DMS153 treated with DMSO at 0.1 percent for 48 hours (cell line): ENCODE measurements around the gene FOLR2.
A peak's percentile ranks its signal among the peaks of the same experiment; 100 is the strongest.

Experiments used
- DNase-seq: peaks from one replicate; lab custom pipeline; 2025; ENCODE audit not compliant: unreplicated experiment; lab: John Stamatoyannopoulos, UW

Gene FOLR2

GRCh38 chr11:72229336-72229924, 12.8 kb downstream of the FOLR2 start:
- DNase-seq = no peak

DNA sequence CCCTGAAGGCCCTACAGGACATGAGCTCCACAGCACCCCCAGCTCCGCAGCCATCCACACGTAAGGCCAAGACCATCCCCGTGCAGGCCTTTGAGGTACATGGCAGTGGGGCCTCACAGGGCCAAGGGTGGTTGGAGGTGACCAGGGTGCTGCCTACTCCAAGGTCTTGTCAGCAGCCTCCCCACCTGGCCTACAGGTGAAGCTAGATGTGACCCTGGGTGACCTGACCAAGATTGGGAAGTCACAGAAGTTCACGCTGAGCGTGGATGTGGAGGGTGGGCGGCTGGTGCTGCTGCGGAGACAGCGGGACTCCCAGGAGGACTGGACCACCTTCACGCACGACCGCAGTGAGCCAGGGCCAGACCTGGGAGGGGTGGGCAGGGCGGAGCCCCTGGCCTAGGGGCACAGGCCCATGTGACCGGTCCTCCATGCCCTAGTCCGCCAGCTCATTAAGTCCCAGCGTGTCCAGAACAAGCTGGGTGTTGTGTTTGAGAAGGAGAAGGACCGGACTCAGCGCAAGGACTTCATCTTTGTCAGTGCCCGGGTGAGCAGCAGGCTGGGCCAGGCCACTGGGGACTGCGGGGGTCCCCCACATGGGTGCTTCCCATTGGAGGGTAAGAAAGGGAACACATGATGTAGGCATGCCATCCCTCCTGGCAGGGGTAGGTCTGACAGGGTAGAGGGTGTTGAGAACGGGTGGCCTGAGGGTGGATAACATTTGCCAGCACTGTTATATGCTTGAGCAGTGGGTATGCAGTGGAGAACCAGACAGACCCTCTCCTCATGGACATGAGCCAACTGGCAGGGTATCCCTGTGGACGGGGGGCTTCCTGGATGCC, 13.6 kb downstream of the FOLR2 start:
- no peak for DNase-seq

- no peak for DNase-seq
Observed at GRCh38 chr11:72230764-72231365, 14.3 kb downstream of the FOLR2 start.

GRCh38 chr11:72231396-72232259, 15.0 kb downstream of the FOLR2 start:
- DNase-seq = no peak

- DNase-seq = no peak
Observed at GRCh38 chr11:72232260-72233055, 15.9 kb downstream of the FOLR2 start.

GRCh38 chr11:72233056-72233772, 16.6 kb downstream of the FOLR2 start:
- DNase-seq = no peak

DNA sequence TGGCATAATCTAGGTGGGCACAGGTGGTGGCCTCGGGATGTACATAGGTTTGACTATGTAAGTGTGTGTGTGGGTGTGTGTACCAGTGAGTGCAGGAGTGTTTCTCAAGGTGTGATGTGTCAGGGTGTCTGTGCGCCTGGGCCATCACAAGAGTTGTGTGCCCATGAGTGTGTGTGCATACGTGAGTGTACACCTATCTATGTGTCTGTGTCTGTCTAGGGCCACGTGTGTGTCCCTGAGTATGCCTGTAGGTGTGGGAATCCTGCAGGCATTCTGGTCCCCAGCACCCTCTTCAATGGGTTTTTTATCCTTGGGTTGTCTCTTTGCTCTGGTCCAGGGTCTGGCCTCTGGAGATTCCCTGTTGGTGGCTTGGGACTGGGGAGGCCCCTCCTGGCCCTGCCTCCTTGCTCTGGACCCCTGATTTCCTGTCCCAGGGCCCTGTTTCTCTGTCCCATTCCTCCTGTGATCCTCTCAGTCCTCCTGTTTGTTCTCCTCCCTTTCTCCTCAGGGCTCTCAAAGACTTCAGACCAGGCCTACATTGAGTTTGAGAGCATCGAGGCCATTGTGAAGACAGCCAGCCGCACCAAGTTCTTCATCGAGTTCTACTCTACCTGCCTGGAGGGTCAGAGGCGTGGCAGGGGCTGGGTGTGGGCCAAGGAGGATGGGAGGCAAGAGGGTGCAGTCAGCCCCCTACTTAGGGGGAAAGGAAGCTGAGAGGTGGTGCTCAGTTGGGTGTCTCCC, 17.3 kb downstream of the FOLR2 start:
- no peak for DNase-seq

- DNase-seq = no peak
Observed at GRCh38 chr11:72234514-72234830, 17.9 kb downstream of the FOLR2 start.

- no peak for DNase-seq
Observed at GRCh38 chr11:72234920-72235319, 18.3 kb downstream of the FOLR2 start.

GRCh38 chr11:72235351-72236057, 18.9 kb downstream of the FOLR2 start:
- DNase-seq = no peak

- DNase-seq = no peak
Observed at GRCh38 chr11:72236083-72236697, 19.6 kb downstream of the FOLR2 start.

GRCh38 chr11:72236774-72237111, 20.1 kb downstream of the FOLR2 start:
- DNase-seq = no peak

- no peak for DNase-seq
Observed at GRCh38 chr11:72237112-72237931, 20.7 kb downstream of the FOLR2 start.

DNA sequence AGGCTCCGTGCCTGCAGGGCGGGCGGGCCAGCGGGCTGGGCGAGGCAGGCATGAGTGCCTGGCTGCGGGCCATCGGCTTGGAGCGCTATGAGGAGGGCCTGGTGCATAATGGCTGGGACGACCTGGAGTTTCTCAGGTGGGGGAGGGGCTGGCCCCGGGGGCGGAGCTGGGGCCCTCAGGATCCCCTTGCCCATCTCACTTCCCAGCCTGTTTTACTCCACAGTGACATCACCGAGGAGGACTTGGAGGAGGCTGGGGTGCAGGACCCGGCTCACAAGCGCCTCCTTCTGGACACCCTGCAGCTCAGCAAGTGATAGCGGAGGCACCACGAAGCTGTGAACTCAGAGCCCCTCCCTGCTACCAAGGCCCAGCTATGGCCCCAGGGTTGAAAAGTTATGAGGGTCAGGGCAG, 21.5 kb downstream of the FOLR2 start:
- peak; percentile 60 for DNase-seq

GRCh38 chr11:72238492-72239312, 22.1 kb downstream of the FOLR2 start:
- DNase-seq = no peak

DNA sequence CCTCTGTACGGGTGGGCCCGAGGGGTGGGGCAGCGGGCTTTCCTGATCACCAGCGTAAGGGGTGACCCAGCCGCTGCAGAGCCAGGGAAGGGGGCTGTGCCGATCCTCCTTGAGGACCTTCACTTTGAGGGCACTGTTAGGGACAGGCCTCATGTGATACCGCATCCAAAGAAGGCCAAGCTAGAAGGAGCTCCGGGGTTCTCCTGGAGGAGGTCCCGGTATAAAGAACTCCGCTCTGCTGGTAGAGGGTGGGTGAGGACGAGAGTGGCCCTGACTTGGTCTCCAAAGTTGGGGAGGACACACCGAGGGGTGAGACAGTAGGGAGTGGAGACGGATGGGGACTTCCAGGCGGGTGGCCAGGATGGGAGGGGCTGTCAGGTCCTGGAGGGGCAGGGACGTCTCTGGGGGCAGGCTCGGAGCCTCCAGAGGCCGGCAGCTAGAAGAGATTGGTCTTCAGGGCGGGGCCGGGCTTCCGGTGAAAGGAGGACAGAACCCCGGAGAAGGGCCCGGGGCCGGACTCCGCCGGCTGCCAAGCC, 22.8 kb downstream of the FOLR2 start:
- DNase-seq = peak; percentile 24
